Activated naive CD4-positive, alpha-beta T cell (primary cell): ENCODE data around the gene PANX2.
"Not testable (repeated sequence)": the region's sequence is repeated elsewhere in the genome, so short reads cannot be mapped to it uniquely, and the experiment has no call there.

Experiments
- DNase-seq, 4 experiments: peaks; one replicate each; lab custom pipeline; 2025; lab: John Stamatoyannopoulos, UW

The PANX2 gene

GRCh38 chr22:50199251-50199721, 28.8 kb downstream of the PANX2 start:
- DNase-seq = no peak

GRCh38 chr22:50199829-50200460, 29.4 kb downstream of the PANX2 start:
- DNase-seq = no peak

- peak; percentile 80 to 92 (median 88) for DNase-seq
Observed at GRCh38 chr22:50200461-50201190, 30.1 kb downstream of the PANX2 start, which contains the start of gene SELENOO. Gene SELENOO, plus strand, starts transcription at chr22:50201011. Its CDS starts 26 bp downstream, at chr22:50201037.

- no peak for DNase-seq
Observed at GRCh38 chr22:50201191-50202129, 30.9 kb downstream of the PANX2 start.

GRCh38 chr22:50202130-50202666, 31.7 kb downstream of the PANX2 start:
- DNase-seq = no peak

- DNase-seq = no peak
Observed at GRCh38 chr22:50203288-50203687, 32.8 kb downstream of the PANX2 start.

- DNase-seq = no peak
Observed at GRCh38 chr22:50204571-50204970, 34.0 kb downstream of the PANX2 start.

GRCh38 chr22:50204998-50205397, 34.5 kb downstream of the PANX2 start:
- not testable (repeated sequence) for DNase-seq

- DNase-seq = no peak
Observed at GRCh38 chr22:50205781-50206569, 35.4 kb downstream of the PANX2 start.

GRCh38 chr22:50206599-50206998, 36.1 kb downstream of the PANX2 start:
- no peak for DNase-seq

GRCh38 chr22:50207383-50208140, 37.0 kb downstream of the PANX2 start:
- no peak for DNase-seq

- DNase-seq = no peak
Observed at GRCh38 chr22:50208430-50208938, 38.0 kb downstream of the PANX2 start.

GRCh38 chr22:50208939-50209892, 38.7 kb downstream of the PANX2 start:
- no peak for DNase-seq

- peak in 3 of 4 experiments; percentile 38 to 60 (median 41) for DNase-seq
Observed at GRCh38 chr22:50209893-50210292, 39.4 kb downstream of the PANX2 start.

GRCh38 chr22:50210378-50211139, 40.0 kb downstream of the PANX2 start:
- no peak for DNase-seq

- no peak for DNase-seq
Observed at GRCh38 chr22:50211147-50211546, 40.6 kb downstream of the PANX2 start.

GRCh38 chr22:50213263-50213662, 42.7 kb downstream of the PANX2 start:
- DNase-seq = no peak
